Spleen (tissue), 11 donors: ENCODE results near the gene SCAF11. TPM values are rescaled to one million over a fixed set of nuclear protein-coding genes. Genes with fewer than 3 reads are reported as not detected.

Experiments
- DNase-seq: peaks from one replicate; pipeline ENCODE4 v3.0.0-alpha.2; 2020
- H3K27ac ChIP-seq, 8 donors: fragments of 200-600 bp; sonication (generic) in 7 of 8; 1 replicate in 4 of 8; 2 replicates in 4 of 8; pipeline versions ENCODE4 v1.5.0 to v1.8.0; 2016 to 2021; ENCODE audit warnings: inconsistent platforms in 4 of 8, mild to moderate bottlenecking in 4 of 8, moderate library complexity in 1 of 8
- H3K27me3 ChIP-seq, 7 donors: fragments of 200-600 bp; sonication (generic) in 6 of 7; replicated peaks in 1 of 7; 1 replicate in 4 of 7; 2 replicates in 3 of 7; pipeline versions ENCODE4 v1.5.0 to v1.8.0; 2016 to 2021; ENCODE audit warnings: inconsistent platforms in 3 of 7, mild to moderate bottlenecking in 1 of 7
- H3K36me3 ChIP-seq, 6 donors: fragments of 200-600 bp; sonication (generic) in 5 of 6; 1 replicate in 4 of 6; 2 replicates in 2 of 6; pipeline versions ENCODE4 v1.5.0 to v1.8.0; 2016 to 2021; ENCODE audit warnings: inconsistent platforms in 2 of 6
- H3K4me1 ChIP-seq, 6 donors: fragments of 200-600 bp; sonication (generic) in 5 of 6; 1 replicate in 3 of 6; 2 replicates in 3 of 6; pipeline versions ENCODE4 v1.5.0 to v1.8.0; 2016 to 2021; ENCODE audit warnings: inconsistent platforms in 3 of 6
- H3K4me3 ChIP-seq, 8 donors: fragments of 200-600 bp; sonication (generic) in 7 of 8; 1 replicate in 4 of 8; 2 replicates in 4 of 8; pipeline versions ENCODE4 v1.5.0 to v1.8.0; 2016 to 2021; ENCODE audit warnings: inconsistent platforms in 4 of 8, mild to moderate bottlenecking in 4 of 8, moderate library complexity in 2 of 8
- H3K9me3 ChIP-seq, 8 donors: fragments of 200-600 bp; sonication (generic) in 7 of 8; 1 replicate in 4 of 8; 2 replicates in 4 of 8; pipeline versions ENCODE4 v1.5.0 to v1.8.0; 2016 to 2021; ENCODE audit warnings: inconsistent platforms in 4 of 8
- POLR2A ChIP-seq, 3 donors: fragments of 450-650 bp; IDR thresholded peaks; one replicate each; pipeline ENCODE4 v1.5.1; 2017; ENCODE audit warnings: antibody characterized with exemption in 3 of 3, mild to moderate bottlenecking in 1 of 3
- POLR2AphosphoS5 ChIP-seq, 3 donors: sonication (generic); formaldehyde crosslinking; IDR thresholded peaks; one replicate each; pipeline ENCODE4 v1.5.1; 2017; ENCODE audit warnings: antibody characterized with exemption in 3 of 3
- WGBS, 5 donors: extraction: QIAGEN DNeasy Blood & Tissue Kit in 3 of 5; methylation state at CpG; one replicate each; pipeline versions ENCODE4 v1.1.5 to v1.1.7; 2013 to 2018; 5-methylcytosine and 5-hydroxymethylcytosine counted together
- intact Hi-C: fragments of 100-400 bp; cut with DNase I; formaldehyde crosslinking; loops from one replicate; pipeline ENCODE4 v1.15.0; 2023; ENCODE audit warnings: low total_unique reads
- polyA plus RNA-seq, 3 donors: library from polyadenylated mRNA; stranded (reverse); fragments of 200-250 nt; gene quantifications; one replicate each; pipeline ENCODE4 v1.2.1, GENCODE V29; 2013
- total RNA-seq, 7 donors: library from RNA; depleted of rRNA in 3 of 7; stranded (reverse); fragments of >200 nt in 3 of 7; fragmentation: NEBNext Ultra II Directional in 4 of 7; extraction: Animal tissue kit (Norgen Biotek cat#: 25700) in 4 of 7; gene quantifications; one replicate each; pipeline versions ENCODE4 v1.1.0 to v1.2.1, GENCODE V29; 2016 to 2021
- TF ChIP-seq, protein P1 (sequence below), 11 experiments: fragments of 200-600 bp in 7 of 11; fragments of 450-650 bp in 4 of 11; sonication (generic) in 4 of 11; IDR thresholded peaks in 8 of 11; conservative IDR thresholded peaks in 3 of 11; 1 replicate in 7 of 11; 2 replicates in 4 of 11; pipeline versions ENCODE4 v1.4.0 to v1.8.0; 2016 to 2021; ENCODE audit warnings: antibody characterized with exemption in 11 of 11, inconsistent platforms in 4 of 11, mild to moderate bottlenecking in 1 of 11
- donor health status: healthy with polysubstance abuse.
- donor health status: DM: no; HTN: no; CAD: no; lungs with moderate emphysema.
- donor health status: DM: no; HTN: no; CAD: no.
- donor health status: Bipolar disorder and iron deficiency.
- donor health status: healthy.
- donor health status: DM: no; HTN: no; CAD: no.
- donor health status: DM: yes; HTN: yes; CAD: no.

SCAF11 gene
- total and polyA plus RNA-seq, 10 donors, result 30.0 to 249 (median 170) TPM

DNA sequence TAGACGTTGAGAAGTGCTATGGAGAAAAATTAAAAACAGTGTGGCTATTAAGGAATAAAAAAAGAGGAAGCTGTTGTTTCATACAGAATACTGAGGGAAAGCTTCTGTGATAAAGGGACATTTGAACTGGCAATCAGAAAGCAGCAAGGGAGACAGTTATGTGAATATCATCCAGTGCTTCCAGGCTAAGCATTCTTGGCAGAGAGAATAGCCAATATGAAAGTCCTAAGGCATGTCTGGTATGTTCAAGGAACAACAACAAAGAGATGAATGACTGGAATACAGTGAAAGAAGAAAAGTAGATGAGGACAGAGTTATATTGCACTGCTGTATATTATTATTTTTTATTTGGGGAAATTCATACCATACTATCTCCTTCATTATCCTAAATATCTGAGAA lies 23.9 kb downstream of the SCAF11 start:
- Histone ChIP-seq H3K36me3 (peaks cover 0 to 45% (median 12%) of the 10 kb centered on the region in 6 donors), H3K4me1 (peaks cover 21 to 73% (median 49%) of the 10 kb centered on the region in 6 donors), H3K4me3 (no peak overlapping the region), H3K27ac (no peak overlapping the region), H3K9me3 (no peaks in the 10 kb centered on the region), H3K27me3 (no peaks in the 10 kb centered on the region)
- intact Hi-C loops, result no loop called here
- no peak for DNase-seq
- 18 to 34% (median 21%) methylated on average over 1 of the region's 1 CpG for WGBS, 5 donors
- TF ChIP-seq POLR2A (IDR thresholded peaks at IDR 0.05), result no peak
- TF ChIP-seq POLR2AphosphoS5 (IDR thresholded peaks at IDR 0.05), result no peak
- TF ChIP-seq, protein P1, sequence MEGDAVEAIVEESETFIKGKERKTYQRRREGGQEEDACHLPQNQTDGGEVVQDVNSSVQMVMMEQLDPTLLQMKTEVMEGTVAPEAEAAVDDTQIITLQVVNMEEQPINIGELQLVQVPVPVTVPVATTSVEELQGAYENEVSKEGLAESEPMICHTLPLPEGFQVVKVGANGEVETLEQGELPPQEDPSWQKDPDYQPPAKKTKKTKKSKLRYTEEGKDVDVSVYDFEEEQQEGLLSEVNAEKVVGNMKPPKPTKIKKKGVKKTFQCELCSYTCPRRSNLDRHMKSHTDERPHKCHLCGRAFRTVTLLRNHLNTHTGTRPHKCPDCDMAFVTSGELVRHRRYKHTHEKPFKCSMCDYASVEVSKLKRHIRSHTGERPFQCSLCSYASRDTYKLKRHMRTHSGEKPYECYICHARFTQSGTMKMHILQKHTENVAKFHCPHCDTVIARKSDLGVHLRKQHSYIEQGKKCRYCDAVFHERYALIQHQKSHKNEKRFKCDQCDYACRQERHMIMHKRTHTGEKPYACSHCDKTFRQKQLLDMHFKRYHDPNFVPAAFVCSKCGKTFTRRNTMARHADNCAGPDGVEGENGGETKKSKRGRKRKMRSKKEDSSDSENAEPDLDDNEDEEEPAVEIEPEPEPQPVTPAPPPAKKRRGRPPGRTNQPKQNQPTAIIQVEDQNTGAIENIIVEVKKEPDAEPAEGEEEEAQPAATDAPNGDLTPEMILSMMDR (IDR thresholded peaks at IDR 0.05 in 8 of 11, conservative IDR thresholded peaks at IDR 0.05 in 3 of 11), result no peak

DNA sequence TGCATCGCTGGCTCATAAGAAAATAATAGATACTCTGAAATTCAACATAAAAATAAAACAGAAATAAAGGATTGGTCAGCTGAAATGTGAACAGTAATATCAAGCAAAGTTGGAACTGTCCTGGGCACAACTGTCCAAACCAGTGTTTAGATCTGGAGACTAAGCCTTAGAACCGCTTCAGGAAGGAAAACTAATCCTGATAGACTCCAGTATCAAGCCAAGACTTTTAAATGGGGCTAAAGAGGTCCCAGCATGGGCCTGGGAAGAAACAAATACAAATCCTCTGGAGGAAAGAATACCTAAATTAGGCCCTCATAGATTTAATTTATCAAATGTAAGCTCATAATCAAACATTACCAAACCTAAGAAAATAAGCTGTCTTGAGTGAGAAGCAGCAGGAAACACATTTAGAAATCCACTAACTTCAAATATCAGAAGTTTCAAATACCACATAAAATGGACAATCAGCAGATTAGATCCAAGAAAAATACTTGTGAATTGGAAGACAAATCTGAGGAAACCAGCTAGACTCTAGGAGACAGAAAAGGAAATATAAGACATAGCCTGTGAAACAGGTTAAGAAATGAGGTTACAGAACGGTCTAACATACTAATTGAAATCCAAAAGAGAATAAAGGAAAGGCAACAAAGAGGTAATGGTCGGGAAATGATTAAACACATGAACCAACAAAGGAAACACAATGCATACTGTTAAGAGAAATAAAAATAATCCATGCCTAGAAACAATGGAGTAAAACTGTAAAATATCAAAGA lies 27.6 kb downstream of the SCAF11 start:
- TF ChIP-seq POLR2AphosphoS5 (IDR thresholded peaks at IDR 0.05) (no peak), POLR2A (IDR thresholded peaks at IDR 0.05) (no peak)
- TF ChIP-seq, protein P1 (IDR thresholded peaks at IDR 0.05 in 8 of 11, conservative IDR thresholded peaks at IDR 0.05 in 3 of 11), result no peak
- Histone ChIP-seq H3K27me3 (no peaks in the 10 kb centered on the region), H3K9me3 (no peaks in the 10 kb centered on the region), H3K4me1 (peaks cover 11 to 48% (median 30%) of the 10 kb centered on the region in 6 donors), H3K27ac (no peak overlapping the region), H3K36me3 (peaks cover 0 to 65% (median 15%) of the 10 kb centered on the region in 6 donors), H3K4me3 (no peak overlapping the region)
- WGBS, 5 donors, result 92 to 98% (median 97%) methylated on average over 4 of the region's 4 CpGs
- intact Hi-C loops, result no loop called here
- no peak for DNase-seq

GRCh38 chr12:45959728-45960127 lies 30.6 kb downstream of the SCAF11 start:
- H3K4me3 ChIP-seq, result no peak overlapping the region
- H3K36me3 ChIP-seq, result peaks cover 0 to 87% (median 15%) of the 10 kb centered on the region in 6 donors
- TF ChIP-seq, protein P1 (IDR thresholded peaks at IDR 0.05 in 8 of 11, conservative IDR thresholded peaks at IDR 0.05 in 3 of 11), result no peak
- TF ChIP-seq POLR2A (IDR thresholded peaks at IDR 0.05), result no peak
- TF ChIP-seq POLR2AphosphoS5 (IDR thresholded peaks at IDR 0.05), result no peak
- H3K27me3 ChIP-seq, result no peaks in the 10 kb centered on the region
- no peak for DNase-seq
- H3K4me1 ChIP-seq, result peaks cover 0 to 18% (median 4%) of the 10 kb centered on the region in 6 donors
- no peak overlapping the region for H3K27ac ChIP-seq
- 92 to 94% (median 93%) methylated on average over 2 of the region's 2 CpGs for WGBS, 5 donors
- H3K9me3 ChIP-seq, result no peaks in the 10 kb centered on the region
- intact Hi-C loops, result no loop called here

GRCh38 chr12:45959025-45959424 lies 31.3 kb downstream of the SCAF11 start:
- Histone ChIP-seq H3K4me3 (no peak overlapping the region), H3K4me1 (peaks cover 0 to 17% (median 3%) of the 10 kb centered on the region in 6 donors), H3K27ac (no peak overlapping the region), H3K9me3 (no peaks in the 10 kb centered on the region), H3K27me3 (no peaks in the 10 kb centered on the region), H3K36me3 (peaks cover 0 to 86% (median 13%) of the 10 kb centered on the region in 6 donors)
- intact Hi-C loops, result no loop called here
- no peak for TF ChIP-seq POLR2A (IDR thresholded peaks at IDR 0.05)
- TF ChIP-seq, protein P1 (IDR thresholded peaks at IDR 0.05 in 8 of 11, conservative IDR thresholded peaks at IDR 0.05 in 3 of 11), result no peak
- no peak for TF ChIP-seq POLR2AphosphoS5 (IDR thresholded peaks at IDR 0.05)
- no peak for DNase-seq
- 89 to 97% (median 96%) methylated on average over 5 of the region's 5 CpGs for WGBS, 5 donors
